ENCODE data around the gene LHFPL3.

LHFPL3 gene

GRCh38 chr7:104841798-104842197 is 513.4 kb downstream of the LHFPL3 start:
- TF ChIP-seq EP300 (IDR thresholded peaks at IDR 0.05; ENCODE audit: borderline replicate concordance), result no peak
- no peak for TF ChIP-seq NFIC (IDR thresholded peaks at IDR 0.05)
- TF ChIP-seq USF1 (IDR thresholded peaks at IDR 0.05), result no peak
- no peak for TF ChIP-seq TAF1 (IDR thresholded peaks at IDR 0.05; ENCODE audit: low read depth)
- no peak for TF ChIP-seq CREB1 (IDR thresholded peaks at IDR 0.05; ENCODE audit: low read depth)
- no peak for TF ChIP-seq REST (IDR thresholded peaks at IDR 0.05; ENCODE audit: low read depth)
- TF ChIP-seq ZBTB7A (IDR thresholded peaks at IDR 0.05; ENCODE audit: low read depth), result no peak
- TF ChIP-seq TCF12 (IDR thresholded peaks at IDR 0.05; ENCODE audit: low read depth), result no peak
- TF ChIP-seq MAX (IDR thresholded peaks at IDR 0.05), result no peak

GRCh38 chr7:104843198-104843597 is 514.8 kb downstream of the LHFPL3 start:
- TF ChIP-seq TCF12 (IDR thresholded peaks at IDR 0.05; ENCODE audit: low read depth), result no peak
- no peak for TF ChIP-seq CEBPB (IDR thresholded peaks at IDR 0.05)
- TF ChIP-seq NFIC (IDR thresholded peaks at IDR 0.05), result no peak
- no peak for TF ChIP-seq TAF1 (IDR thresholded peaks at IDR 0.05; ENCODE audit: low read depth)
- TF ChIP-seq RAD21 (IDR thresholded peaks at IDR 0.05; ENCODE audit: low read depth), result no peak
- TF ChIP-seq CREB1 (IDR thresholded peaks at IDR 0.05; ENCODE audit: low read depth), result no peak
- no peak for TF ChIP-seq USF1 (IDR thresholded peaks at IDR 0.05)
- TF ChIP-seq TEAD4 (IDR thresholded peaks at IDR 0.05), result no peak
- no peak for TF ChIP-seq REST (IDR thresholded peaks at IDR 0.05; ENCODE audit: low read depth)
- no peak for TF ChIP-seq EGR1 (IDR thresholded peaks at IDR 0.05)
- no peak for TF ChIP-seq MAX (IDR thresholded peaks at IDR 0.05)
- TF ChIP-seq EP300 (IDR thresholded peaks at IDR 0.05; ENCODE audit: borderline replicate concordance), result no peak
- TF ChIP-seq FOXM1 (IDR thresholded peaks at IDR 0.05; ENCODE audit: borderline replicate concordance, low read depth), result no peak
- no peak for TF ChIP-seq ZBTB7A (IDR thresholded peaks at IDR 0.05; ENCODE audit: low read depth)
- TF ChIP-seq YY1 (IDR thresholded peaks at IDR 0.05; ENCODE audit: low read depth), result no peak

- TF ChIP-seq RAD21 (IDR thresholded peaks at IDR 0.05; ENCODE audit: low read depth), result no peak
- no peak for TF ChIP-seq MAX (IDR thresholded peaks at IDR 0.05)
- no peak for TF ChIP-seq TEAD4 (IDR thresholded peaks at IDR 0.05)
- no peak for TF ChIP-seq EP300 (IDR thresholded peaks at IDR 0.05; ENCODE audit: borderline replicate concordance)
- no peak for TF ChIP-seq TAF1 (IDR thresholded peaks at IDR 0.05; ENCODE audit: low read depth)
- TF ChIP-seq FOXM1 (IDR thresholded peaks at IDR 0.05; ENCODE audit: borderline replicate concordance, low read depth), result no peak
- TF ChIP-seq CEBPB (IDR thresholded peaks at IDR 0.05), result no peak
- no peak for TF ChIP-seq TCF12 (IDR thresholded peaks at IDR 0.05; ENCODE audit: low read depth)
- no peak for TF ChIP-seq NFIC (IDR thresholded peaks at IDR 0.05)
- no peak for TF ChIP-seq USF1 (IDR thresholded peaks at IDR 0.05)
- no peak for TF ChIP-seq ZBTB7A (IDR thresholded peaks at IDR 0.05; ENCODE audit: low read depth)
- TF ChIP-seq YY1 (IDR thresholded peaks at IDR 0.05; ENCODE audit: low read depth), result no peak
These were observed 517.2 kb downstream of the LHFPL3 start for GRCh38 chr7:104845557-104845956.

- no peak for TF ChIP-seq CREB1 (IDR thresholded peaks at IDR 0.05; ENCODE audit: low read depth)
- no peak for TF ChIP-seq USF1 (IDR thresholded peaks at IDR 0.05)
- TF ChIP-seq TCF12 (IDR thresholded peaks at IDR 0.05; ENCODE audit: low read depth), result no peak
- no peak for TF ChIP-seq TEAD4 (IDR thresholded peaks at IDR 0.05)
- TF ChIP-seq CEBPB (IDR thresholded peaks at IDR 0.05), result no peak
- TF ChIP-seq EP300 (IDR thresholded peaks at IDR 0.05; ENCODE audit: borderline replicate concordance), result no peak
- TF ChIP-seq ZBTB7A (IDR thresholded peaks at IDR 0.05; ENCODE audit: low read depth), result no peak
- TF ChIP-seq REST (IDR thresholded peaks at IDR 0.05; ENCODE audit: low read depth), result no peak
- TF ChIP-seq MAX (IDR thresholded peaks at IDR 0.05), result no peak
- TF ChIP-seq NFIC (IDR thresholded peaks at IDR 0.05), result no peak
- no peak for TF ChIP-seq TAF1 (IDR thresholded peaks at IDR 0.05; ENCODE audit: low read depth)
- no peak for TF ChIP-seq RAD21 (IDR thresholded peaks at IDR 0.05; ENCODE audit: low read depth)
- no peak for TF ChIP-seq EGR1 (IDR thresholded peaks at IDR 0.05)
- TF ChIP-seq FOXM1 (IDR thresholded peaks at IDR 0.05; ENCODE audit: borderline replicate concordance, low read depth), result no peak
- no peak for TF ChIP-seq YY1 (IDR thresholded peaks at IDR 0.05; ENCODE audit: low read depth)
These were observed 518.3 kb downstream of the LHFPL3 start for GRCh38 chr7:104846731-104847130.

All from Ishikawa (cell line).